Posterior vena cava (tissue), 2 donors: ENCODE data around the gene CLIC4. TPM values are rescaled to one million over a fixed set of nuclear protein-coding genes. Genes with fewer than 3 reads are reported as not detected.
"Not testable (repeated sequence)": the region's sequence is repeated elsewhere in the genome, so short reads cannot be mapped to it uniquely, and the experiment has no call there.

Source experiments
- DNase-seq: peaks from one replicate; pipeline ENCODE4 v3.0.0-alpha.2; 2020; ENCODE audit warnings: low spot score
- intact Hi-C, 2 donors: fragments of 100-400 bp; cut with DNase I; formaldehyde crosslinking; loops; one replicate each; pipeline versions ENCODE4 v1.14.1 to v1.14.2; 2022 to 2023
- total RNA-seq, 2 donors: library from RNA; stranded (reverse); fragmentation: NEBNext Ultra II Directional; extraction: Animal tissue kit (Norgen Biotek cat#: 25700); gene quantifications; one replicate each; pipeline ENCODE4 v1.2.1, GENCODE V29; 2021
- donor health status: DM: yes; HTN: yes; CAD: no.
- donor health status: DM: yes; HTN: yes; CAD: no.

CLIC4 gene
- total RNA-seq, 2 donors from 2014 or later = 566 to 848 TPM

- intact Hi-C loops = no loop called here
- no peak for DNase-seq
These were observed 45.2 kb downstream of the CLIC4 start for GRCh38 chr1:24790490-24790889.

DNA sequence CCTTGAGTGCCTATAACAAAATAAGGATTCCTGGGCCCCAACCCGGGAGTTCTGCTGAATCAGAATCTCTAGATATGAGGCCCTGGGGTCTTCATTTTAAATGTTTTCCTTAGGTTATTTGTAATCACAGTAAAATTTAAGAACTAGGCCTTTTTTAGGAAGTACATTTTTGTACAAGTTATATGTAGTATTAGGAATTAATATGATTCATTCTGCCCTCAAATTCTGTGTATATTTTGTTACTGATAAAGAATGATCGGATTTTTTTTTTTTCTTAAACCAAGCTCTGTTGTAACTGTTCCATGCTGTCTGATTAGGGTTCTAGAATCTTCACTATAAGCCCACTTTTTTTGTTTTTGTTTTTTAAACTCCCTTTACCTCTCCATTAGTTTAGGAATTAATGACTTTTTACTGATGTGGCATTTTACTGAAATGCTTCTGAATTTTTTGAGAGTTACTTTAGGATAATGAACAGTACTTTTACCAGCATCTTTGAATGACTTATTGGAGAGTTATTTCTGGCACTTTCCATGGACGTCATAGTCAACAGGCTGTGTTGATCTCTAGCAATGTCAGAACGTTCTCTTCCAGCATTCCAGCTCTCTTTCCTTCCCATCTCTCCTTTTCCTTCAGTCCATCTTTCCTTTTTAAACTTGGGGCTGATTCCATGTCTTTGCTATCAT is 48.3 kb downstream of the CLIC4 start:
- intact Hi-C loops = no loop called here
- no peak for DNase-seq

DNA sequence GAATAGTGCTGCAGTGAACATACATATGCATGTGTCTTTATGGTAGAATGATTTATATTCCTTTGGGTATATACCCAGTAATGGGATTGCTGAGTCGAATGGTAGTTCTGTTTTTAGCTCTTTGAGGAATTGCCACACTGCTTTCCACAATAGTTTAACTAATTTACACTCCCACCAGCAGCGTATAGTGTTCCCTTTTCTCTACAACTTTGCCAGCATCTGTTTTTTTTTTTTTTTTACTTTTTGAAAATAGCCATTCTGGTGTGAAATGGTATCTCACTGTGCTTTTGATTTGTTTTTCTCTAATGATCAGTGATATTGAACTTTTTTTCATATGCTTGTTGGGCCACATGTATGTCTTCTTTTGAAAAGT is 48.9 kb downstream of the CLIC4 start:
- intact Hi-C loops, DNase-seq: not testable (repeated sequence)

DNA sequence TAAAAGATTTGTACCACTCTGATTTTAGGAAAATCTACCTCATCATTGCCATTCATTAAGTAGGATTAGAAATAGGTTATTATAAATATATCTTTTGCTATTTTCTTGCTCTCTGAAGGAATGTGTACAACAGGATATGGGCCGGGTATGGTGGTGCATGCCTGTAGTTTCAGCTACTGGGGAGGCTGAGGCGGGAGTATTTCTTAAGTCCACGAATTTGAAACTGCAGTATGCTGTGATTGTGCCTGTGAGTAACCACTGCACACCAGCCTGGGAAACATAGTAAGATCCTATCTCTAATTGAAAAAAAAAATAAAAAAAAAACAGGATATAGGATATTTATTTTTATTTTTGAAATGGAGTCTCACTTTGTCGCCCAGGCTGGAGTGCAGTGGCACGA is 50.0 kb downstream of the CLIC4 start:
- intact Hi-C loops = no loop called here

DNA sequence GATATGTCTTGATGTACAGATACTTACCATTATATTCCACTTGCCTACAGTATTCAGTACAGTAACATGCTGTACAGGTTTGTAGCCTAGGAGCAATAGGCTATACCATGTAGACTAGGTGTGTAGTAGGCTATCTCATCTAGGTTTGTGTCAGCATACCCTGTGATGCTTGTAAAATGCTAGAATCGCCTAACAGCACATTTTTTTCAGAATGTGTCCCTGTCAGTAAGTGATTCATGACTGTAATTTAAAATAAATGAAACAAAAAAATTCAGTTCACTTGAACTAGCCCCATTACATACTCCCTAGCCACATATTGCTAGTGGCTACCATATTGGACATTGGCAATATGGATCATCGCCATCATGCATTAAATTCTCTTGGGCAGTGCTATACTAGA is 51.3 kb downstream of the CLIC4 start:
- intact Hi-C loops = no loop called here
- no peak for DNase-seq

More for the DNA sequence above, 50.0 kb downstream of the CLIC4 start:
- DNase-seq = no peak

GRCh38 chr1:24799242-24799641 is 54.0 kb downstream of the CLIC4 start:
- DNase-seq, intact Hi-C loops: not testable (repeated sequence)

- no peak for DNase-seq
- intact Hi-C loops = loop anchor here in 1 of 2 donors (10.0 kb wide), 1 partner anchor 46 kb away; no protein-coding TSS in a partner anchor
These were observed 55.9 kb downstream of the CLIC4 start for GRCh38 chr1:24801176-24801575.

DNA sequence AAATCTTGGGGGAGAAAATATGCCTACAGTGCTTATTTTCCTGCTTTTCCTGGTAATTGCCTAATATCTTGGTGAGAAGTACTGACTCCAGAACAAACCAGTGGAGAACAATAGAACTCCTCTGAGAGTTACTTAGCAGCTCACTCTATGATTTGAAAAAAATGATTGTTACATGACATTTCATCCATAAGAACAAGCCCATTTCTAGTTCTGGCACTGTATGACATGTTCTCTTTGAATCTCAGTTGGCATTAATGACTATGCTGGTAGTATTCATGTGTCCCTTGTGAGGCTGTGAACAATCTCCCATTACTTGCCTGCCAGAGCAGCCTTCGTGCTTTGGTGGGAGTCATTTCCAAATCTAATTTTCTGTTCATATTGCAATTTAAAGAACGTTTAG is 58.0 kb downstream of the CLIC4 start:
- no peak for DNase-seq
- intact Hi-C loops = loop anchor here in 1 of 2 donors (10.0 kb wide), 1 partner anchor 48 kb away; no protein-coding TSS in a partner anchor

- no peak for DNase-seq
- intact Hi-C loops = loop anchor here in 1 of 2 donors (10.0 kb wide), 1 partner anchor 49 kb away; no protein-coding TSS in a partner anchor
These were observed 58.8 kb downstream of the CLIC4 start for GRCh38 chr1:24803987-24804530.

DNA sequence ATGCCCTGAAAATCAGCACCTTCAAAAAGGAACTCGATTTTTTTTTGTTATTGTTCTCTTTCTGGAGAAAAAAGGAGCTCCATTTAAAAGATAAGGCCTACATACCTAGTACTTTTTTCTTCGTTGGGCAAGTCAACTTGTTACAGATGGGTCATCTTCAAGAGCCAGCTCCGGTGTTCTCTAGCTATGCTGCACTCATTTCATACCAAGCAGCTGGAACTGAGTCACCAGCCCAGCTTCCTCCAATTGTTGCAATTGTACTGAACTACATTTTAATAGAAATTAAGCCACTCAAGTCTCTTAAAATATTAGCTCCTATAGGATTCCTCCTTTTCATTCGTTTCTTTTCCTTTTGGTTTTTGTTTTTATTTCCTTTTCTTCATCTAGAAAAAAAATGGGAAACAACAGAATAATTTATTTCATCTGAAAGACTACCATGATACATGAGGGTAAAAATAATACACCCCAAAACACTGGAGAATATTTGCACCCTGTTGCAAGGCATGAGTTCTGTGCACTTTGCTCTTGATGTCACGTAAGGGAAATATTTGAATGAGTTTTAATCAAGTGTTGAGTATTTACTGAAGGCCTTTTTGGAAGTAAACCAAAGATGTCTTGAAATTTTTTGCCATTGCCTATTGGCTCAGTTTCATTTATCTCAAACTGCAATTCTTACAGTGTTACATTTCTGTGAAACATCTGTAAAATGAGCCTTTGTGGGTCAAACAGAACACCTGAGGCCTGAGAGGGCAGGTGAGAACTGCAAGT is 60.5 kb downstream of the CLIC4 start:
- DNase-seq = no peak
- intact Hi-C loops = loop anchor here in 1 of 2 donors (10.0 kb wide), 1 partner anchor 51 kb away; no protein-coding TSS in a partner anchor

DNA sequence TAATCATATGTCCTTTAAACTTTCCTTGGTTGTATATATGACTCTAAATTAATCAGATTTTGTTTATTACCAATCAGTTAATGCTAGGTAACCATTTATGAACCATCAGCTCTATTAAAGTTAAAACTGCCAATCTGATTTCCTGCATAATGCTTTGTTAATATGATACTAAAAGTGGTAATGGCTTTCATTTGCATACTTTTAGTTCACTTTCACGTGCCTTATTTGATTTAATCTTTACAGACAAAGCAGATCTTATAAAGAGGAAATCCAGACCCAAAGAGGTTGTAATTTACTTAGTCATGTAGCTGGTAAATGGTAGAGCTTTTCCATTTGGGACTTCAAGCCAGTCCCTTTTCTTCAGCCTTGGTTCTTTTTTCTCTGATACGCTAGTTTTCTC is 61.3 kb downstream of the CLIC4 start:
- DNase-seq = no peak
- intact Hi-C loops = loop anchor here in 1 of 2 donors (10.0 kb wide), 1 partner anchor 52 kb away; no protein-coding TSS in a partner anchor

GRCh38 chr1:24811494-24811893 is 66.2 kb downstream of the CLIC4 start:
- DNase-seq, intact Hi-C loops: not testable (repeated sequence)

DNA sequence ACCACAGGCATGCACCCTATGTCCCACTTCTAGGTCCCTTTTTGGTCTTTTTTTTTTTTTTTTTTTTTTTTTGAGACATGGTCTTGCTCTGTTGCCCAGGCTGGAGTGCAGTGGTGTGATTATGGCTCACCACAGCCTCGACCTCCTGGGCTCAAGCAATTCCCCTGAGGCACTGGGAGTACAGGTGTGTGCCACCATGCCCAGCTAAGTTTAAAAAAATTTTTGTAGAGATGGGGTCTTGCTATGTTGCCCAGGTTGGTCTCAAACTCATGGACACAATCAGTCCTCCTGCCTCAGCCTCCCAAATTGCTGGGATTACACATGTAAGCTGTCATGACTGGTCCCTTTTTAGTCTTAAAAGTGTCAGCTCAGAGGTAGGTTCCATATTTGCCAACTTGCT is 75.0 kb downstream of the CLIC4 start:
- DNase-seq, intact Hi-C loops: not testable (repeated sequence)

DNA sequence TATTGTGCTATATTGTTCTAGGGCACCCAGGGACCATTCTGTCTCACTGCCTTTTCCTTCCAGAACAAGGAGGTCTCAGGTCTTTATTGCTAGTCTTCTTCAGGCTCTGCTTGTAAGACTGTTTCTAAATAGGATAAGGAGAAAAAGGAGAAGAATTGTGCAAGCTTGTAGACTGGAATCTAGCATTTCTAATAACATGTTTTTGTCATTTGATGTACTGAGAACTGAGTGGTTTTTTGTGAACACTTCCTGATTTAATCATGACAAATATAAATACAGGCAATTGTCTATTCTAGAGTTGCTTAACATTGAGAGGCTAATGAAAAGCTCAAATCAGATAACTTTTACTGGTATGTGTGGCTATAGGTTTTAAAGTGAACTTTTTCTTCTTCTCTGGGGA is 77.6 kb downstream of the CLIC4 start:
- no peak for DNase-seq
- intact Hi-C loops = no loop called here

- intact Hi-C loops, DNase-seq: not testable (repeated sequence)
These were observed 78.2 kb downstream of the CLIC4 start for GRCh38 chr1:24823486-24823885.

- DNase-seq = no peak
- intact Hi-C loops = no loop called here
These were observed 79.9 kb downstream of the CLIC4 start for GRCh38 chr1:24825174-24825573.

GRCh38 chr1:24826510-24826909 is 81.3 kb downstream of the CLIC4 start:
- intact Hi-C loops = no loop called here
- DNase-seq = no peak

DNA sequence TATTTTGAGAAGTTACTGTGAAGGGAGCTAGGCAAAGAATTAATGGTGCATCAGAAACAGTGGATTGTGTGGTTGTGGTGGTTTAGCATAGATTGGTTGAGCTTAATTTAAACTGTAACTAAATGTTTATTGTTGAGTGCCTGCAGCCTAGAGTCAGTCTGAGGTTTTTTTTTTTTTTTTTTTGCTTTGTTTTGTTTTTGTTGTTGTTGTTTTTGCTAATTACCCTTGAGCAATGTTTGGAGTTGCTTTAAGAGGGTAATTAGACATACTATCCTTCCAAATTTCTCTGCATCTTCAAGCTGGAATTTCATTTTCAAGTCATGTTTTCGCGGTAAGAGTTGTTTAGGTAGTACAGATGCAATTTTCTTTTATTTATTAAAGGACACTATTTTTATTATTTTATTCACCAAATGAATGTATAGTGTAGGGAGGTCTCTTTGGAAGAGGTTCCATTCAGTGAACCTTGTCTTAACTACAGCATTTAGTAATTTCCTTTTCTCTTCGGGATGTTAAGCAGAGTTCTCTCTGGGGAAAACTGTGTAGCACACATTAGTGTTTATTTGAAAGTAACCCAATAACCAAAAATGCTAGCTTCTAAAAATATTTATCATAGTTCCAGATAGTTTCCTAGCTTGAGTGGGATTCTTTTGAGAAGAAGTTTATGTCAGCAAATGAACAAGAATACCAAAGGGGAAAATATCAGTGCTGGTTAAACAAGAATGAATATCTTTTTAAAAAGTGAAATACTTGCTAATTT is 82.3 kb downstream of the CLIC4 start:
- intact Hi-C loops = no loop called here
- no peak for DNase-seq

DNA sequence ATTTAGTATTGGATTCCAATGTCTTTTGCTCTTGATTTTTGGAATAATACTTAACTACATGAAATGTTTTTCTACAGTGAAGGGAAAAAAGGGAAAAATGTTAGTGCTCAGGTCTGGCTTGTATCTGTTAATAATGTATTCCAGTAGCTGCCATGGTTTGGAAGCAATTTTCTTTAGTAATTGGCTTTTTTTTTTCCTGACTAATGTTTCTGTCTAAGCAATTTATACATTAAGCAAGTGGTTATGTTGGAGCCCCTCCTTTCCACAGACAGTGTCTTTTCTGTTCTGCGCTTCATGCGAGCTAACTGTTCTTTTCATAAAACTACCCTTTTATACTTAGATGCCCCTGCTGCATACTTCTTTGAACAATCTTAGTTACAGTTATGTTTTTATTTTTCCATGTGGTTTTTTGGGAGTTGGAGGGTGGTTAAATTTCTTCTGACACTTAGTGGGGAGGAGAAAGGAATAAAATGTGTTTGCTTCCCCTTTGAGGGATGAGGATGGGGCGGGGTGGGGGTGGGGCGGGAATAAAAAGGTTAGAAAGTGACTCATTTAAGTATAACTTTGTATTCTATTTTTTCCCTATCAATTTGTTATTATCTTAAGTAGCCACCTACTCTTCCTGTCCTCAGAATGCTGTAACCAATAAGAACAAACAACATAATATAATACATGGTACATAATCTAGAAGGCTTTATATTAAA is 83.1 kb downstream of the CLIC4 start:
- intact Hi-C loops = no loop called here
- no peak for DNase-seq
